MG63 (cell line): ENCODE measurements around the gene LCNL1. TPM values are rescaled to one million over a fixed set of nuclear protein-coding genes. Genes with fewer than 3 reads are reported as not detected.

Source experiments
- DNase-seq: peaks from one replicate; pipeline ENCODE4 v3.0.0-alpha.2; 2020
- H3K27me3 ChIP-seq: fragments of 250-450 bp; sonication (Bioruptor Pico); 2 replicates; pipeline ENCODE4 v1.5.1; 2020; ENCODE audit warnings: mild to moderate bottlenecking, moderate library complexity
- H3K36me3 ChIP-seq: fragments of 250-450 bp; sonication (Bioruptor Pico); 2 replicates; pipeline ENCODE4 v1.5.1; 2020; ENCODE audit warnings: mild to moderate bottlenecking, moderate library complexity
- H3K4me3 ChIP-seq: fragments of 250-450 bp; sonication (Bioruptor Pico); 2 replicates; pipeline ENCODE4 v1.5.1; 2020; ENCODE audit warnings: mild to moderate bottlenecking, moderate library complexity
- H3K9me3 ChIP-seq: fragments of 250-450 bp; sonication (Bioruptor Pico); 2 replicates; pipeline ENCODE4 v1.5.1; 2020; ENCODE audit warnings: mild to moderate bottlenecking, moderate library complexity
- total RNA-seq: library from RNA; depleted of rRNA; stranded (reverse); fragments of >200 nt; shearing (Covaris generic); gene quantifications from 2 replicates; pipeline ENCODE4 v1.2.3, GENCODE V29; 2014; ENCODE audit warnings: low replicate concordance

Gene LCNL1
- total RNA-seq, 1 experiment from 2014 or later = not detected

DNA sequence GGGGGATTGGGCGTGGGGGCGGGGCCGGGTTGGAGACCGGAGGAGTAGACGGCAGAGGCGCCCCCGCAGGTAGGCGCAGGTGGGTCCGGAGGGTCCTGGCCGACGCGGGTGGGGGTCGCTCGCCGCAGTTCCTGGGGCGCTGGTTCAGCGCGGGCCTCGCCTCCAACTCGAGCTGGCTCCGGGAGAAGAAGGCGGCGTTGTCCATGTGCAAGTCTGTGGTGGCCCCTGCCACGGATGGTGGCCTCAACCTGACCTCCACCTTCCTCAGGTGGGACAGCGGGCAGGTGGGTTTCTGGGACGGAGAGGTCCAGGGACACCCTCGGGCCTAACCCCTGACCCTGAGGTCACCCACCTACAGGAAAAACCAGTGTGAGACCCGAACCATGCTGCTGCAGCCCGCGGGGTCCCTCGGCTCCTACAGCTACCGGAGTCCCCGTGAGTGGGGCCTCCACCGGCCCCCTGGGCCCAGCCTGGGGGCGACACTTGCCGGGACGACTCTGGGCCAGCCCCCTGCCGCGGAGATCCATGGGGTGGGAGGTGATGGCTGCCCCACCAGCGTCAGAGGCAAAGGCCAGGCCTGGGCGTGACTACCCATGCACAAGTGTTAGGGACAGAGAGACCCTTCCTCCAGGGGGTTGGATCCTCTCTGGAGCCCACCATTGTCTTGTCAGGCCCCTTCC is 3.8 kb upstream of the LCNL1 start:
- no peak for DNase-seq
- no peaks in the 10 kb centered on the region for H3K9me3 ChIP-seq
- no peak overlapping the region for H3K4me3 ChIP-seq
- H3K36me3 ChIP-seq = no peaks in the 10 kb centered on the region
- H3K27me3 ChIP-seq = no peaks in the 10 kb centered on the region

DNA sequence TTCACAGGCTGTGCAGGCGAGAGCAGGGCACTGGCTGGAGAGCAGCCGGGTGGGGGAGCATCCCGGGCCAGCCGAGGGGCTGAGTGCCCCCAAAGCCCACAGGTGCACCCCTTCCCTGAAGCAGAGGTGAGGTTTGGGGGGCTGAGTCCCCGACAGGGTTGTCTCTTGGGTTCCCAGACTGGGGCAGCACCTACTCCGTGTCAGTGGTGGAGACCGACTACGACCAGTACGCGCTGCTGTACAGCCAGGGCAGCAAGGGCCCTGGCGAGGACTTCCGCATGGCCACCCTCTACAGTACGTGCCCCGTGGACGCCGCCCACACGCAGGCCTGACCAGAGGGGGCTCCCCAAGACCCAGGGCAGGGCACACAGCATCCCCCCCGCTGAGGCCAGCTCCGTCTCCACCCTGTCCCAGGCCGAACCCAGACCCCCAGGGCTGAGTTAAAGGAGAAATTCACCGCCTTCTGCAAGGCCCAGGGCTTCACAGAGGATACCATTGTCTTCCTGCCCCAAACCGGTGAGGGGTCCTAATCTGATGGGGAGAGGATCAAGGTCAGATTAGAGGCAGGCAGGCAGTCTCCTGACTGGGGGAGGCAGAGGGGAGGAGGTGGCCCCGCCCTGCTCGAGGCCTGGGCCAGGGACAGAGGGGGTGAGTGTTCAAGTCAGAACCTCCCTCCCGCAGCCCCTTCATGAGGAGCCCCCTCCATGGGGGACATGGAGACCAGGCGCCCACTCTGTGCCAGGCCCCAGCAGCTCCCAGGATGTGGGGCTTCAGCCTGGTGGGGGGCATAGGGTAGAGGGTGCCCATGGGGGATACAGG is 2.8 kb upstream of the LCNL1 start:
- Histone ChIP-seq H3K27me3 (no peaks in the 10 kb centered on the region), H3K4me3 (no peak overlapping the region), H3K36me3 (no peaks in the 10 kb centered on the region), H3K9me3 (no peaks in the 10 kb centered on the region)
- DNase-seq = no peak

- no peaks in the 10 kb centered on the region for H3K9me3 ChIP-seq
- H3K36me3 ChIP-seq = no peaks in the 10 kb centered on the region
- no peak for DNase-seq
- no peak overlapping the region for H3K4me3 ChIP-seq
- no peaks in the 10 kb centered on the region for H3K27me3 ChIP-seq
Measured at GRCh38 chr9:136980669-136981478, 1.9 kb upstream of the LCNL1 start.

GRCh38 chr9:136981588-136982231 is 1.1 kb upstream of the LCNL1 start:
- no peak overlapping the region for H3K4me3 ChIP-seq
- H3K9me3 ChIP-seq = no peaks in the 10 kb centered on the region
- H3K27me3 ChIP-seq = no peaks in the 10 kb centered on the region
- DNase-seq = no peak
- no peaks in the 10 kb centered on the region for H3K36me3 ChIP-seq

- Histone ChIP-seq H3K36me3 (no peaks in the 10 kb centered on the region), H3K4me3 (no peak overlapping the region), H3K9me3 (no peaks in the 10 kb centered on the region), H3K27me3 (no peaks in the 10 kb centered on the region)
- no peak for DNase-seq
Measured at GRCh38 chr9:136983167-136983566, 374 bp downstream of the LCNL1 start.

DNA sequence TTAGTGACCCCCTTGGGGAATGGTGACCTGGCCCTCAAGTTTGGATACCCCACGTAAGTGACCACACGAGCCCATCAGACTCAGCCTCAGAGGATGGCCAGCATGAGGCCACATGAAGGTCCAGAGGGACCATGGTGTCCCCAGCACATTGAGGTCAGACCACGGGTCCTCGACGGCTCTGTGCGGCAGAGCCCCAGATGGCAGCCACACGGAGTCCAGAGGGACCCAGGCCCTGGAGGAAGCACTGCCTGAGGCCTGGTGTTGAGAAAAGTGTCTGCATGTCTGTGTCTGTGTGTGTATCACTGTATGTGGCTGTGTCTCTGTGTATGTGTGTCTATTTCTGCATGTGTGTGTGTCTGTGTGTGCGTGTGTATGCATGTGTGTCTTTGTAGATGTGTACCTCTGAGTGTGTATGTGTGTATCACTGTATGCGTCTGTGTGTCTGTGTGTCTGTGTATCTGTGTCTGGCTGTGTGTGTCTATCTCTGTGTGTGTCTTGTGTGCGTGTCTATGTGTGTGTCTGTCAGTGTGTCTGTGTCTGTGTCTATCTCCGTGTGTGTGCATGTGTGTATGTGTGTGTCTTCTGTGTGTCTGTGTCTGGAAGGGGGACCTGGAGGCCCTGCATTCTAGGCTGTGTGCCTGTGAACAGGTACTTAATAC is 992 bp downstream of the LCNL1 start:
- no peaks in the 10 kb centered on the region for H3K27me3 ChIP-seq

DNA sequence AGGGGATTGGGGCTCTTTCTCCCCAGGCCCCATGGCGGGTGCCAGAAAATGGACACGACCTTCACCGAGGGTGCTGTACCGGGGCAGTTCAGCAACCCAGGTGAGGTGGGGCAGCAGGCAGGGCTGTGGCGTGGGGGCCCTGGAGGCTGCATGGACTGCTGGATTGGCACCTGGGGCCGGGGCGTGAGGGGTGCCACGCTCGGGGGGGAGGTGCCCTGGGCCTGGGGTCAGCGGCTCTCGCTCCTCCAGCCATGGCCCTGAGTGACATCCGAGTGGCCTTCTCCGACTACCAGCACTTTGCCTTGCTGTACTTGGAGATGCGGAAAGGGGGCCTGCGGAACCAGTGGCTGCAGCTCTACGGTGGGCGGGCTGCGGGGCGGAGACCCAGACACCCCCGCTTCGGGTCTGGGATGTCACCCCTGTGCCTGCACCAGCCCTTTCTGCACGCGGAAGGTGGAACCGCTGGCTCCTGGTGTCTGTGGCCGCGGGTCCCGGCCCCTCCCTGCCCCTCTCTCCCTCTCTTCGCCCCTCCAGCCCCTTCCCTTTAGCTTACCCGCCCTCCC is 1.8 kb downstream of the LCNL1 start:
- DNase-seq = no peak
- Histone ChIP-seq H3K36me3 (no peaks in the 10 kb centered on the region), H3K27me3 (no peaks in the 10 kb centered on the region), H3K9me3 (no peaks in the 10 kb centered on the region), H3K4me3 (no peak overlapping the region)

More for the DNA sequence above, 992 bp downstream of the LCNL1 start:
- no peaks in the 10 kb centered on the region for H3K9me3 ChIP-seq
- no peak for DNase-seq
- no peaks in the 10 kb centered on the region for H3K36me3 ChIP-seq
- H3K4me3 ChIP-seq = no peak overlapping the region

DNA sequence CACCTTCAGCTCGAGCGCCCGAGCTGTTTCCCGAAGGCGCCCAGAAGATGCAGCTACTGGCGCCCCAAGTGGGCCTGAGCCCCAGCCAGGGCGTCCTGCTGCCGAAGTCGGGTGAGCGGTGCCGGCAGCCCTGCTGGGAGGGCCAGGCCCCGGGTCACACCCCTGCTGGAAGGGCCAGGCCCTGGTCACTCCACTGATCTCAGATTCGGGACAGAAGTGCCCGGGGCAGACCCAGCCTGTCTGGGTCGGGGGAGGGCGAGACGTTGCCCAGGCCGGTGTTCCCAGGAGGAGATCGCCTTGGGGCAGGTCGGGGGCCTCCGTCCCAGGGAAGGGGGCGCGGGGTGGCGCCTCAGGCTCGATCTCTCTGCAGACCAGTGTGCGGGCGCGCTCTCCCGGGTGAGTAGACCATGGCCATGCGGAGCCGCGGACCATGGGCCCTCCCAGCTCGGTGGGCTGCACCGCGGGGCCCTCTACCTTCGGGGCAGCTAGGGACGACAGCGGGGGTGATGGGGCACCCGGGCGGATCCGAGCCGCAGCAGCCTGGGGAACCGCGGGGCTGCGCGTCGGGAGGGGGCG is 2.3 kb downstream of the LCNL1 start:
- no peaks in the 10 kb centered on the region for H3K27me3 ChIP-seq
- H3K9me3 ChIP-seq = no peaks in the 10 kb centered on the region
- H3K36me3 ChIP-seq = no peaks in the 10 kb centered on the region
- DNase-seq = no peak
- no peak overlapping the region for H3K4me3 ChIP-seq

- H3K9me3 ChIP-seq = no peaks in the 10 kb centered on the region
- H3K27me3 ChIP-seq = no peaks in the 10 kb centered on the region
- H3K4me3 ChIP-seq = no peak overlapping the region
- no peak for DNase-seq
- H3K36me3 ChIP-seq = no peaks in the 10 kb centered on the region
Measured at GRCh38 chr9:136985853-136986252, 3.1 kb downstream of the LCNL1 start.

- Histone ChIP-seq H3K27me3 (no peaks in the 10 kb centered on the region), H3K4me3 (no peak overlapping the region), H3K9me3 (no peaks in the 10 kb centered on the region), H3K36me3 (no peaks in the 10 kb centered on the region)
- DNase-seq = no peak
Measured at GRCh38 chr9:136988872-136989271, 6.1 kb downstream of the LCNL1 start.

- H3K9me3 ChIP-seq = no peaks in the 10 kb centered on the region
- no peak overlapping the region for H3K4me3 ChIP-seq
- no peaks in the 10 kb centered on the region for H3K36me3 ChIP-seq
- DNase-seq = no peak
- H3K27me3 ChIP-seq = no peaks in the 10 kb centered on the region
Measured at GRCh38 chr9:136990242-136990911, 7.6 kb downstream of the LCNL1 start.

GRCh38 chr9:136991993-136992818 is 9.4 kb downstream of the LCNL1 start, which contains the start of gene PAXX:
TSS of gene PAXX (plus strand) at chr9:136992422. CDS start at chr9:136992444, 22 bp downstream.
- Histone ChIP-seq H3K27me3 (no peaks in the 10 kb centered on the region), H3K9me3 (no peaks in the 10 kb centered on the region), H3K4me3 (peak within 1 kb of the TSS; percentile 74)

GRCh38 chr9:136992819-136993369 is 10.1 kb downstream of the LCNL1 start:
- no peaks in the 10 kb centered on the region for H3K27me3 ChIP-seq
- no peaks in the 10 kb centered on the region for H3K9me3 ChIP-seq
- DNase-seq = no peak
- H3K36me3 ChIP-seq = no peaks in the 10 kb centered on the region
- H3K4me3 ChIP-seq = peak overlapping the region; percentile 74

More at GRCh38 chr9:136991993-136992818, 9.4 kb downstream of the LCNL1 start, which contains the start of gene PAXX:
- peak; percentile 85 for DNase-seq
- H3K36me3 ChIP-seq = no peaks in the 10 kb centered on the region
